ENCODE results near the gene MRPS35.

The MRPS35 gene

GRCh38 chr12:27778206-27778605 lies 67.6 kb downstream of the MRPS35 start:
- DNase-seq = no peak

DNA sequence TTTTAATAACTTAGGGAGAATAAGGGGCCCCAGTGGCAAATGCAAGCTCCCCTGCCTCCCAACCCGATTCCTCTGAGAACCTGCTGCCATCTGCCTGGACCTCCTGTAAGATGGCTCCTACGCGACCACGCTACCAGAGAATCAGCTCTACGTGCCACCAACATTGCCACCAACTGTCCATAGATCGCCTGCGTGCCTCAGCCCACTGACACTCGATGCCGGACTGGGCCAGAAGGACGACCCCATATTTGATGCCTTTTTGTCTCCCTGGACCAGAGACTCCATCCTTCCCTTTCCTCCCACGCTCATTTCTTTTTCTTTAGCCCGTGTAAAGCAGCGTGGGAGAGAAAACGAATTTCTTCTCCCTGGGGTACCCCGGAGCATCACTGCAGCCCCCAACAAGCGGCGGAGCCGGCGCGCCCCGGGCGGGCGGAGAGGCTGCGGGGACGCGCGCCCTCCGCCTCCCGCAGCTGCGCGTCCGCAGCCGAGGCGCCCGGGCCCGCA lies 68.8 kb downstream of the MRPS35 start:
- DNase-seq = peak; percentile 25

DNA sequence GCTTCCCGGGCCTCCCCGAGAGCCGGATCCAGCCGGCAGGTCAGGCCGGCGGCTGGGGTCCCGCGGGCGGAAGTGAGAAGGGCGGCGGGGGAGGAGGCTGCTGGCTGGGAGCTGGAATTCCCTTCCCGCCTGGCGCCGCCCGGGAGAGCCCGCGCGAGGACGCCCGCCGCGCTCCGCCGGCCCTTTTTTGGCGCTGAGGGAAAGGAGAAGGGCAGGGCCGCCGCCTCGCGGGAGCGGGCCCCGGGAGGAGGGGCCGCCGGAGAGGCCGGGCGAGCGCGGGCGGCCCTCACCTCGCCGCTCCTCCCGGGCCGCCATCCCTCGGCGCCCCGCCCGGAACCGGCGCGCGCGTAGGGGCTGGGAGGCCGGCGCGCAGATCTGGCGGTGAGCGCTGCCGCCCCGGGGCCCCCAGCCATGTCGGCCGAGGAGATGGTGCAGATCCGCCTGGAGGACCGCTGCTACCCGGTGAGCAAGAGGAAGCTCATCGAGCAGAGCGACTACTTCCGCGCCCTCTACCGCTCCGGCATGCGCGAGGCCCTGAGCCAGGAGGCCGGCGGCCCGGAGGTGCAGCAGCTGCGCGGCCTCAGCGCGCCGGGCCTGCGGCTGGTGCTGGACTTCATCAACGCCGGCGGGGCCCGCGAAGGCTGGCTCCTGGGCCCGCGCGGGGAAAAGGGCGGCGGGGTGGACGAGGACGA lies 69.4 kb downstream of the MRPS35 start, which contains the start of the genes KLHL42 and MANSC4:
Gene KLHL42 (plus strand): TSS at position 314 of the 692 bp plus-strand sequence. CDS start 98 bp downstream, at position 412.
Gene MANSC4 (minus strand): TSS at position 317 of the 692 bp plus-strand sequence. CDS start 8,960 bp downstream, outside the sequence.
- DNase-seq = peak; percentile 72

- DNase-seq = peak; percentile 51
Observed at GRCh38 chr12:27780612-27781408, 70.2 kb downstream of the MRPS35 start.

DNA sequence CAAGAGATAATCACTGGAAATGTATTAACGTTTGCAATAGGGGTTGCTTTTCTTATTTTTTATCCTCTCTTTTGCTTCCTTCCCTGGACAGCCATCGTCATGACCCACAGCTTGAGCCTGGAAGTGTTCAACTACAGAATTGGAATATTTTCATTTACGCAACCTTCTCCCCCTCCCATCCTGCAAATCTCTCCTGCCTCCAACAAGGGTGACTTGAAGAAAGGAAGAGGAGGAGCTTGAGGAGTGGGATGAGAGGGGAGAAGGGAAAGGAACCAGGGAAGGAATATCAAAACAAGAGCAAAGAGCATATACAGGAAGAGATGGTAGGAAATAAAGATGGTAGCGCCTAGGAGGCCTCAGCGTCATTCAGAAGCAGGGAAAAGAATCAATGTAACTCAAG lies 71.0 kb downstream of the MRPS35 start:
- no peak for DNase-seq

DNA sequence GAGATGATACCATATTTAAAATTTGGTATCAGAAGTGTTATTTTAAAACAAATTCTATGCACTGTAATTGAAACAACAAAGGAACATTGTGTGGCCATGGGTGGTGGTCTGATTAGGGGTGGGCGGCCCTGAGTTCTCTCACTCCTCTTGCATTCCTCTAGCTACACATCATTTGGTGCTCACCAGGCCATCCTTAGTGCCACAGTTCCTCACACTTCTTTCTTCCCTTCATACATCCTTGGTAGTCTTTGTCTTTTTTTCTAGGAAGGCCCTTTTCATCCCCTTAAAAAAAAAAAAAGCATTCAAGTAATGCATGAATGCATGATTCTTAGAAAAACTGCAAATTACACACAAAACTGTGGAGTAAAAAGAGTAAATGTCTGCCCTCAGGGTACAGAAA lies 71.8 kb downstream of the MRPS35 start:
- no peak for DNase-seq

- no peak for DNase-seq
Observed at GRCh38 chr12:27785882-27786570, 75.4 kb downstream of the MRPS35 start.

- no peak for DNase-seq
Observed at GRCh38 chr12:27787559-27787958, 76.9 kb downstream of the MRPS35 start.

- no peak for DNase-seq
Observed at GRCh38 chr12:27790179-27790578, 79.5 kb downstream of the MRPS35 start.

DNA sequence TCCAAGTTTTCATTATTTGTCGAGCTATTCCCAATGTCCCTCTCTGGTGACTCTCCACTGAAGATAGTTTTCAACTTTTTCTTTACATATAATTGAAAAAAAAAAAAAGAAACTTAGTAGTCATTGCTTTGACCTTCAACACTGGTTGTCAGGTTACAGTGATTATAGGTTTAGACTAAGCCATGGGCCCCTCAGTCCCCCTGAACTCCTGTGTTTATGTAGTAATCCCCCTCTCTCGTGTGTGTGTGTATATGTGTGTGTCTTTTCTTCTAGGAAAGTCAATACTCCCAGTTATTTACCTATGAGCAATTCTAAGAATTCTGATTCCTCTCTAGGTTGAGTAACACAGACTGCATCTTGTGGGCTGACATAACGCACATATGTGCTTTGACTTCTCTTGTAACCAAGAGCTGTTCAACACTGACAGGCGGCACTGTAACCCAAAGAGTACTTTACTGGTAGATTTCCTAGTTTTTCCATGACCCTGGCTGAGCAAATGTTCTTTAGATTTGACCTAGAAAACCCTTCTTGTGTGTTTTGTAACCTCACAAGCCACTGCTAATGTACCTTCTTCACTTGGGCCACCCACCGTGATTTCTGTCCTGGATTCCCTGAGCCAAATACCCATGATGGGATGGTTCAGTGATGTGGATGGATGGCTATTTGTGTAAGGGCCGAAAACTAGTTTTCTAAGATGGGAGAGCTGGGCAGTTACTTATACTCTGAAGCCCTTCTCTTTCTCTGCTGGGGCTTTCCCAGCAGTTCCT lies 84.4 kb downstream of the MRPS35 start:
- DNase-seq = no peak

DNA sequence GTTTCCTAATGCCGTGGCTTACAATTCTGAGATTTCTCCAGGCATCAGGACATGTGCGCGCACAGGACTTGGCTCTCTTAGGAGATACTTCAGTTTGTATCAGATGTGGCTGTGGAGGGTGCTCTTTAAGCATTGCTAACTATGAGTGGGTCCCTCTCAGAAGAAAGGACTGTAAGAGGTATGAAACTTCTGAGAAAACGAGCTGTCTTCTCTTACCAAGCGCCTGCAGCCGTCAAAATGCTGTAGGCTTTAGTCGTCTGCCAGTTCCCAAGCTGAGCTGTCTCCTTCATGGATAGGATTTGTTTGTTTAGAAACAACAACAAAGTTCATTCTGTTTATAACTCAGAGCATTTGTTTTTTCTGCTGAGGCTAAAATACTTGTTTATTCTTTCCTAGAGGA lies 85.5 kb downstream of the MRPS35 start:
- DNase-seq = no peak

GRCh38 chr12:27797301-27798025 lies 86.8 kb downstream of the MRPS35 start:
- DNase-seq = no peak

DNA sequence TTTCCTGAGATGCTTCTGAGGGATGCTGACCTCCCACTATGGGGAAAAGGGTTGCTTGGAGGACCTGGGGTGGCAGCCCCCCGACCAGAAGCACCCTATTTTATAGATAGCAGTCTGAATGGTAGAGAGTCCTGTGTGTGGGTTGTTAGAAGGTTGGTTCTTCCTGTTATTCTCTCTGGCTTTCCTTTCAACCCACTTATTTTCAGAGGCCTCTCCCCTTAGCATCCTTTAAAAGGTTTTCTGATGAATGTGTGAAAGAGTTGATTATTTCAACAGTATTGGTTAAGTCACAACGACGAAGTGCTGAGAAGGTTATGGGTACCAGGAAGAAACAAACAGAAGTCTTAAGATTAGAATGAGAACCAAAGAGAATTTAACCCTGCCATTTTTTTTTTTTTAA lies 90.2 kb downstream of the MRPS35 start:
- no peak for DNase-seq

GRCh38 chr12:27801630-27802029 lies 91.0 kb downstream of the MRPS35 start:
- no peak for DNase-seq

- DNase-seq = no peak
Observed at GRCh38 chr12:27802511-27802910, 91.9 kb downstream of the MRPS35 start.

- DNase-seq = no peak
Observed at GRCh38 chr12:27802936-27803335, 92.3 kb downstream of the MRPS35 start.

GRCh38 chr12:27805238-27805637 lies 94.6 kb downstream of the MRPS35 start:
- DNase-seq = no peak
